HepG2 (cell line): ENCODE data around the gene OGFR. TPM values are rescaled to one million over a fixed set of nuclear protein-coding genes. Genes with fewer than 3 reads are reported as not detected.

ENCODE experiments used
- BCL6 ChIP-seq: IDR thresholded peaks from 2 replicates; pipeline ENCODE4 v1.6.1; 2016; ENCODE audit warnings: missing genetic modification reagents, missing compliant biosample characterization
- DPF2 ChIP-seq: sonication (generic); formaldehyde crosslinking; IDR thresholded peaks from 2 replicates; pipeline ENCODE4 v1.4.0; 2020; ENCODE audit warnings: mild to moderate bottlenecking, low read depth, missing genetic modification reagents, borderline replicate concordance
- FOXA1 ChIP-seq, 2 experiments: fragments of 450-650 bp in 1 of 2; sonication (generic) in 1 of 2; formaldehyde crosslinking in 1 of 2; IDR thresholded peaks; 2 replicates each; pipeline versions ENCODE4 v1.4.0 to v1.6.1; 2016 to 2020; ENCODE audit warnings: missing genetic modification reagents in 1 of 2
- FOXA3 ChIP-seq: IDR thresholded peaks from 2 replicates; pipeline ENCODE4 v1.6.1; 2016; ENCODE audit warnings: missing genetic modification reagents, missing compliant biosample characterization
- FOXO1 ChIP-seq: sonication (generic); formaldehyde crosslinking; IDR thresholded peaks from 2 replicates; pipeline ENCODE4 v1.4.0; 2020; ENCODE audit warnings: missing genetic modification reagents
- HOXA9 ChIP-seq: sonication (generic); formaldehyde crosslinking; IDR thresholded peaks from 2 replicates; pipeline ENCODE4 v1.8.1; 2022; ENCODE audit warnings: missing genetic modification reagents, mild to moderate bottlenecking, moderate library complexity, borderline replicate concordance
- NCOR1 ChIP-seq: fragments of 200-600 bp; sonication (generic); IDR thresholded peaks from 2 replicates; pipeline ENCODE4 v1.7.0; 2017; ENCODE audit warnings: antibody characterized with exemption, low read length, borderline replicate concordance
- NRL ChIP-seq: sonication (generic); formaldehyde crosslinking; IDR thresholded peaks from 2 replicates; pipeline ENCODE4 v1.5.0; 2020; ENCODE audit warnings: missing genetic modification reagents, mild to moderate bottlenecking, moderate library complexity, borderline replicate concordance
- PHF8 ChIP-seq: sonication (generic); formaldehyde crosslinking; IDR thresholded peaks from 2 replicates; pipeline ENCODE4 v1.5.0; 2020; ENCODE audit warnings: missing genetic modification reagents
- RXRB ChIP-seq: IDR thresholded peaks from 2 replicates; pipeline ENCODE4 v1.6.1; 2016; ENCODE audit warnings: borderline replicate concordance, missing genetic modification reagents, missing compliant biosample characterization
- SKI ChIP-seq: fragments of 450-650 bp; IDR thresholded peaks from one replicate; pipeline ENCODE4 v1.6.1; 2018; ENCODE audit warnings: mild to moderate bottlenecking; ENCODE audit not compliant: partially characterized antibody
- SOX13 ChIP-seq, 3 experiments: fragments of 450-650 bp in 1 of 3; sonication (generic) in 1 of 3; formaldehyde crosslinking in 1 of 3; IDR thresholded peaks in 2 of 3; conservative IDR thresholded peaks in 1 of 3; 2 replicates each; pipeline versions ENCODE4 v1.5.0 to v1.6.1; 2016 to 2020; ENCODE audit warnings: antibody characterized with exemption in 1 of 3, mild to moderate bottlenecking in 1 of 3, missing compliant biosample characterization in 1 of 3, missing genetic modification reagents in 1 of 3, moderate library complexity in 1 of 3
- SOX5 ChIP-seq: IDR thresholded peaks from 2 replicates; pipeline ENCODE4 v1.6.1; 2016; ENCODE audit warnings: borderline replicate concordance
- TBL1XR1 ChIP-seq: fragments of 150-350 bp; IDR thresholded peaks from 2 replicates; pipeline ENCODE4 v1.6.1; 2014; ENCODE audit warnings: borderline replicate concordance, low read length; ENCODE audit not compliant: partially characterized antibody
- TEAD3 ChIP-seq: optimal IDR thresholded peaks from 2 replicates; pipeline ENCODE3; 2016; ENCODE audit warnings: borderline replicate concordance
- ZFP62 ChIP-seq: sonication (generic); formaldehyde crosslinking; IDR thresholded peaks from 2 replicates; pipeline ENCODE4 v1.4.0; 2020; ENCODE audit warnings: missing genetic modification reagents
- ZNF225 ChIP-seq: sonication (generic); formaldehyde crosslinking; IDR thresholded peaks from 2 replicates; pipeline ENCODE4 v1.4.0; 2020; ENCODE audit warnings: mild to moderate bottlenecking, missing genetic modification reagents
- ZNF235 ChIP-seq: sonication (generic); formaldehyde crosslinking; IDR thresholded peaks from 2 replicates; pipeline ENCODE4 v1.8.1; 2023; ENCODE audit warnings: mild to moderate bottlenecking, missing genetic modification reagents, borderline replicate concordance
- ZNF260 ChIP-seq: sonication (generic); formaldehyde crosslinking; IDR thresholded peaks from 2 replicates; pipeline ENCODE4 v1.4.0; 2020; ENCODE audit warnings: missing genetic modification reagents, low read depth, mild to moderate bottlenecking, borderline replicate concordance
- ZNF329 ChIP-seq: sonication (generic); formaldehyde crosslinking; IDR thresholded peaks from 2 replicates; pipeline ENCODE4 v1.9.0; 2021; ENCODE audit warnings: low read depth, mild to moderate bottlenecking, missing genetic modification reagents
- ZNF660 ChIP-seq: sonication (generic); formaldehyde crosslinking; IDR thresholded peaks from 2 replicates; pipeline ENCODE4 v1.5.1; 2020; ENCODE audit warnings: mild to moderate bottlenecking, low read depth, missing genetic modification reagents, borderline replicate concordance
- ZNF703 ChIP-seq: sonication (generic); formaldehyde crosslinking; IDR thresholded peaks from 2 replicates; pipeline ENCODE4 v1.5.1; 2020; ENCODE audit warnings: missing genetic modification reagents, mild to moderate bottlenecking, moderate library complexity, borderline replicate concordance
- ZNF768 ChIP-seq: sonication (generic); formaldehyde crosslinking; IDR thresholded peaks from 2 replicates; pipeline ENCODE4 v1.4.0; 2020; ENCODE audit warnings: missing genetic modification reagents
- polyA plus RNA-seq, 8 experiments: library from polyadenylated mRNA; depleted of rRNA in 3 of 8; stranded (reverse) in 7 of 8; unstranded in 1 of 8; fragments of >200 nt; fragmentation: Illumina TruSeq in 4 of 8; extraction: Trizol in 4 of 8; gene quantifications; 2 replicates each; pipeline versions ENCODE4 v1.2.1 to v1.2.3, GENCODE V29; 2011 to 2016; ENCODE audit warnings: low read depth in 4 of 8, missing spikeins in 1 of 8, mixed read lengths in 1 of 8; ENCODE audit not compliant: insufficient read depth in 1 of 8
- total RNA-seq, 5 experiments: library from RNA; depleted of rRNA; stranded (reverse); fragments of >200 nt; fragmentation: Illumina TruSeq; extraction: Trizol; gene quantifications; 2 replicates each; pipeline ENCODE4 v1.2.3, GENCODE V29; 2016; ENCODE audit warnings: low read depth in 1 of 5
- TF ChIP-seq, protein P1 (sequence below): sonication (generic); formaldehyde crosslinking; IDR thresholded peaks from 2 replicates; pipeline ENCODE4 v1.4.0; 2020; ENCODE audit warnings: missing genetic modification reagents
- TF ChIP-seq, protein P2 (sequence below): sonication (generic); formaldehyde crosslinking; IDR thresholded peaks from 2 replicates; pipeline ENCODE4 v1.4.0; 2020; ENCODE audit warnings: missing genetic modification reagents, low read depth, mild to moderate bottlenecking, borderline replicate concordance
- TF ChIP-seq, protein P3 (sequence below): IDR thresholded peaks from 2 replicates; pipeline ENCODE4 v1.6.1; 2016

The OGFR gene
- total and polyA plus RNA-seq, 2 of the 13 experiments (the other 11 are each of a cell fraction or from before 2014, with no cell fraction given), result 47.7 to 81.8 TPM

DNA sequence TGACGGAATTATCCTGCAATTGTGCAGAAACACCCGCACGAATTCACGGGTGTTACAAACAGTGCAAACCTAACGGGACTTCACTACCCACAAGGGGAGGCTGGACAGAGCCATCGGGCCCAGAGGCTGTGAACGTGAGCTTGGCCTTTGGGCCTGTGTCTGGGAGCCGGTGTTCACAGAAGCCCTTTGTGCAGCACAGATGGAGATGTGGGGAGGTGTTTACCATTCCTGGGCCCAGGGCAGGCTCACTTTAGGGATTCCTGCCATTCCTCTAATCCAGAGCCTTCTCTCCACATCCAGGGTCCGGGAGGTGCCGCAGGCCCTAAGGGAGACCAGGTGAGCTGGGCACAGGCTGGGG lies 27.2 kb downstream of the OGFR start (continued):
- 0 out of 2 replicates have a peak, but pooled peaks have one; percentile 12 for TF ChIP-seq FOXA3 (CRISPR knock-in tag)
- no peak for TF ChIP-seq HOXA9 (CRISPR knock-in tag)
- TF ChIP-seq BCL6, result peak; percentile 60; the same call in 1 of the 2 replicates
- peak; percentile 10; the same call in 1 of the 2 replicates for TF ChIP-seq RXRB (CRISPR knock-in tag)
- TF ChIP-seq SOX13 (IDR thresholded peaks at IDR 0.05), result no peak
- peak in 1 of 2 experiments; percentile 20; a peak in 1 of 4 replicates for TF ChIP-seq SOX13 (CRISPR knock-in tag; conservative IDR thresholded peaks at IDR 0.05 in 1 of 2, IDR thresholded peaks at IDR 0.05 in 1 of 2)
- peak; percentile 53 for TF ChIP-seq FOXO1 (CRISPR knock-in tag)
- no peak for TF ChIP-seq ZNF260
- TF ChIP-seq, protein P1, sequence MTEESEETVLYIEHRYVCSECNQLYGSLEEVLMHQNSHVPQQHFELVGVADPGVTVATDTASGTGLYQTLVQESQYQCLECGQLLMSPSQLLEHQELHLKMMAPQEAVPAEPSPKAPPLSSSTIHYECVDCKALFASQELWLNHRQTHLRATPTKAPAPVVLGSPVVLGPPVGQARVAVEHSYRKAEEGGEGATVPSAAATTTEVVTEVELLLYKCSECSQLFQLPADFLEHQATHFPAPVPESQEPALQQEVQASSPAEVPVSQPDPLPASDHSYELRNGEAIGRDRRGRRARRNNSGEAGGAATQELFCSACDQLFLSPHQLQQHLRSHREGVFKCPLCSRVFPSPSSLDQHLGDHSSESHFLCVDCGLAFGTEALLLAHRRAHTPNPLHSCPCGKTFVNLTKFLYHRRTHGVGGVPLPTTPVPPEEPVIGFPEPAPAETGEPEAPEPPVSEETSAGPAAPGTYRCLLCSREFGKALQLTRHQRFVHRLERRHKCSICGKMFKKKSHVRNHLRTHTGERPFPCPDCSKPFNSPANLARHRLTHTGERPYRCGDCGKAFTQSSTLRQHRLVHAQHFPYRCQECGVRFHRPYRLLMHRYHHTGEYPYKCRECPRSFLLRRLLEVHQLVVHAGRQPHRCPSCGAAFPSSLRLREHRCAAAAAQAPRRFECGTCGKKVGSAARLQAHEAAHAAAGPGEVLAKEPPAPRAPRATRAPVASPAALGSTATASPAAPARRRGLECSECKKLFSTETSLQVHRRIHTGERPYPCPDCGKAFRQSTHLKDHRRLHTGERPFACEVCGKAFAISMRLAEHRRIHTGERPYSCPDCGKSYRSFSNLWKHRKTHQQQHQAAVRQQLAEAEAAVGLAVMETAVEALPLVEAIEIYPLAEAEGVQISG (CRISPR knock-in tag), result peak; percentile 14; the same call in 1 of the 2 replicates
- peak; percentile 50 for TF ChIP-seq TEAD3 (CRISPR knock-in tag)
- TF ChIP-seq TBL1XR1, result peak; percentile 30
- TF ChIP-seq FOXA1 (IDR thresholded peaks at IDR 0.05), result no peak
- peak; percentile 24; the same call in 1 of the 2 replicates for TF ChIP-seq FOXA1 (CRISPR knock-in tag; IDR thresholded peaks at IDR 0.05)
- TF ChIP-seq ZNF235 (CRISPR knock-in tag), result no peak
- no peak for TF ChIP-seq ZFP62 (CRISPR knock-in tag)
- peak; percentile 83 for TF ChIP-seq SKI
- TF ChIP-seq, protein P2, sequence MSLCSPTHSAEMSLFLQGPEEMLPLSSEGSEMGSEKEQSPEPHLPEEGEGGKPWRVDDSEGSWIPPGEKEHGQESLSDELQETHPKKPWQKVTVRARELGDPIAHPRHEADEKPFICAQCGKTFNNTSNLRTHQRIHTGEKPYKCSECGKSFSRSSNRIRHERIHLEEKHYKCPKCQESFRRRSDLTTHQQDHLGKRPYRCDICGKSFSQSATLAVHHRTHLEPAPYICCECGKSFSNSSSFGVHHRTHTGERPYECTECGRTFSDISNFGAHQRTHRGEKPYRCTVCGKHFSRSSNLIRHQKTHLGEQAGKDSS (CRISPR knock-in tag), result no peak
- no peak for TF ChIP-seq DPF2 (CRISPR knock-in tag)
- TF ChIP-seq, protein P3, sequence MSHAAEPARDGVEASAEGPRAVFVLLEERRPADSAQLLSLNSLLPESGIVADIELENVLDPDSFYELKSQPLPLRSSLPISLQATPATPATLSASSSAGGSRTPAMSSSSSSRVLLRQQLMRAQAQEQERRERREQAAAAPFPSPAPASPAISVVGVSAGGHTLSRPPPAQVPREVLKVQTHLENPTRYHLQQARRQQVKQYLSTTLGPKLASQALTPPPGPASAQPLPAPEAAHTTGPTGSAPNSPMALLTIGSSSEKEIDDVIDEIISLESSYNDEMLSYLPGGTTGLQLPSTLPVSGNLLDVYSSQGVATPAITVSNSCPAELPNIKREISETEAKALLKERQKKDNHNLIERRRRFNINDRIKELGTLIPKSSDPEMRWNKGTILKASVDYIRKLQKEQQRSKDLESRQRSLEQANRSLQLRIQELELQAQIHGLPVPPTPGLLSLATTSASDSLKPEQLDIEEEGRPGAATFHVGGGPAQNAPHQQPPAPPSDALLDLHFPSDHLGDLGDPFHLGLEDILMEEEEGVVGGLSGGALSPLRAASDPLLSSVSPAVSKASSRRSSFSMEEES (CRISPR knock-in tag), result no peak
- no peak for TF ChIP-seq ZNF329 (CRISPR knock-in tag)
- TF ChIP-seq NCOR1, result peak; percentile 46; the same call in 1 of the 2 replicates
- no peak for TF ChIP-seq ZNF703
- TF ChIP-seq PHF8 (CRISPR knock-in tag), result 0 out of 2 replicates have a peak, but pooled peaks have one; percentile 18
- TF ChIP-seq ZNF660, result no peak
- peak; percentile 42; the same call in 1 of the 2 replicates for TF ChIP-seq SOX5 (CRISPR knock-in tag)
- no peak for TF ChIP-seq ZNF768 (CRISPR knock-in tag)
- TF ChIP-seq NRL (CRISPR knock-in tag), result peak; percentile 35; the same call in 1 of the 2 replicates
- TF ChIP-seq ZNF225 (CRISPR knock-in tag), result no peak
